Stimulated activated CD8-positive, alpha-beta memory T cell treated with anti-CD3 and anti-CD28 coated beads, Interleukin-4, amount 100 ng/mL, for 48 hours (primary cell): ENCODE data around the gene CADPS.

Experiments used
- DNase-seq: peaks from one replicate; pipeline ENCODE4 v3.0.0-alpha.2; 2020

CADPS gene

GRCh38 chr3:62732183-62732904 is 142.9 kb downstream of the CADPS start:
- DNase-seq, result no peak

DNA sequence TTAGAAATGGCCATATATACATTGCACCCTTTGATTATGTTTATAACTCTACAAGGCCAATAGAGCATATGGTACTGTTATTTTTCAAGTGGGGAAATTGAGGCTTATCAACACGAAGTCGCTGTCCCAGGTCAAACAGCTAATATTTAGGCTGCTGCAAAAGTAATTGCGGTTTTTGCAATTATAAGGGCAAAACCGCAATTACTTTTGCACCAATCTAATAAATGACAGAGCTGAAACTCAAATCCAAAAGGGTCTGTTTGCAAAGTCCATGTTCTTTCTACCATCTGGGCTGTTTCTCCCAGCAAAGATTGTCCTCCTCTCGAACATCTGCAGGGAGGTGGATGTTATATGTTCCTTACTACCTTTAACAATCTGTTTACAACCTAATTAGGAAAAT is 147.2 kb downstream of the CADPS start:
- no peak for DNase-seq

DNA sequence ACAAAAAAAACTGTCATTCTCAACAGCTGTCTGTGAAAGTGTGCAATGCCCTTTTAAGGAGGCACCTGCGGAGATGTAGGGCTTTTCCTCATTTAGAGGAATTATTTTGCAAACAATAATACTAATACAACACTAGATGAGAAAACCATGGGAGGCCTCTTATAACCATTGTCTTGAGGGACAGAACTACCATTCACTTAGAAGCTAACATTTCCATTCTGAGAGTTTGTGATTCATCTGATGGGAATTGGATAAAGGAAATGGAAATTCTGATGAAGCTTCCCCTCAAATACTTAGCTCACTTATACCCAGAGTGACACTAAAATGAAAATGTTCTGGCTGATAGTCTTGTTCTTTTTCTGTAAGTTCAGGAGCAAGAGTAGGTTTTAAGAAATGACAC is 147.7 kb downstream of the CADPS start:
- DNase-seq, result no peak

- DNase-seq, result no peak
These were observed 150.7 kb downstream of the CADPS start for GRCh38 chr3:62724503-62724902.

- no peak for DNase-seq
These were observed 151.3 kb downstream of the CADPS start for GRCh38 chr3:62723914-62724217.

GRCh38 chr3:62723166-62723913 is 151.9 kb downstream of the CADPS start:
- no peak for DNase-seq

DNA sequence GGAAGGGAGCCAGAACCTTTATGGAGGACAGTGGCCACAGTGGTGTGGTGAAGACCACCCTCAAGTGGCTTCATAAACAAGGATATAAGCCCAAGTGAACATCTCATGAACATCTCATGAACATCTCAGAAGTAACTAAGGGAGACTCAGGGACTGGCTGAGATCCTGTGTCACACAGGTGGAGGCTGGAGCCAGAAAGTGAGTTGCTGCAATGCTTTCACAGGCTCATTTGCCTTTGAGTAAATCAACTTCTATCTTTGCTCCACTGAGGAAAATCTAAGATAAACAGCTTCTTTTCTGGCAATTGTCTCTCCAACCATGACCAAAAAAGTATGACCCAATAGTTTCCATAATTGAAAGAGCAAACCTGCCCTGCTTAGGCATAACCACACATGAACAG is 152.9 kb downstream of the CADPS start:
- no peak for DNase-seq

- no peak for DNase-seq
These were observed 156.5 kb downstream of the CADPS start for GRCh38 chr3:62718515-62719320.

GRCh38 chr3:62718011-62718410 is 157.2 kb downstream of the CADPS start:
- DNase-seq, result no peak

DNA sequence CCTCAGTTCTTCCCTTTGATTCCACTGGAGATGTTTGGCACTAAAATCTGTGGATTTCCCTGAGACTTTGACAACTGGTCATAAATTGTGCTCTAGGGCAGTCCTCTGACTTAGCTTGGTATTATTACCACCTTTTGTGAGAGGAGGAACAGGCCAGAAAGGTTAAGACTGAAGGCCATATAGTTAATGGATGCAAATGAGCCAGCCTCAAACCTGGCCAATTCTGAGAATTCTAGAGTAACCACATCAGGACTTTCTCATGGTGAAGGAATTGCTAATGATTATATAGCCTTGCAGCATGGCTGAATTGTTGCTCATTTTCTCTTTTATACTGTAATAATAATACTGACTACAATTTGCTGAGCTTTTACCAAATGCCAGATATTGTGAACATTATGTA is 162.5 kb downstream of the CADPS start:
- no peak for DNase-seq

DNA sequence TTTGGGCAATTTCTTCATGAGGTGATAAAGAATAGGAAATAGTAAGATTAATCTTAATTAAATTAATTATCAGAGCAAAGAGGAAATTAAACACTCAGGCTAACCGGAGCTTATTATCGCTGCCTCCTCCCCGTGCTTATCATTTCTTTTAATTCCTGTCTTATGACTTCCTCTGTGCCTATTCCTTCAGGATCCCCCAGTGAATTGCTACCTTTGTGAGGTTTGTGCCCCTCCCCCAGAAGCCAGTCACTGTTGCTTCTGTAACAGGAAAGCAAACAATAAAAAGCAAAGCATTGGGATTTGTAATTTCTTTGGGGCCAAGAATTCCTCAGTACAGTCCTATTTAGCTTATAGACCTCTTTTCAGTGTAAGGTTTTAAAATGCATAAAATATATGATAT is 164.5 kb downstream of the CADPS start:
- DNase-seq, result no peak

- DNase-seq, result no peak
These were observed 166.4 kb downstream of the CADPS start for GRCh38 chr3:62708638-62709373.

DNA sequence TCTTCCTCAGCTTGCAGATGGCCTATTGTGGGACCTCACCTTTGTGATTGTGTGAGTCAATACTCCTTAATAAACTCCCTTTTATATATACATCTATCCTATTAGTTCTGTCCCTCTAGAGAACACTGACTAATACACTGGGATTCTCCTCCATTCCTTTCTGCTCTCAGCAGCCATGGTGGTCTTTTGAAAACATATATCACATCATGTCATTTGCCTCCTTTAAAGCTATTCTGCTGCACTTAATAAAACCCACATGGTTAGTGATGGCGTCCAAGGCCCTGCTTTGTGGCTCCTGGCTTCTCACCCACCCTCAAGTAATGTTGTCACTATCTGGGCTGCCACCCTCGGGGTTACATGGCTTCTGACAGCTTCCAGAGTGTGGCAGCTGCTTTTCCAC is 169.5 kb downstream of the CADPS start:
- DNase-seq, result no peak

DNA sequence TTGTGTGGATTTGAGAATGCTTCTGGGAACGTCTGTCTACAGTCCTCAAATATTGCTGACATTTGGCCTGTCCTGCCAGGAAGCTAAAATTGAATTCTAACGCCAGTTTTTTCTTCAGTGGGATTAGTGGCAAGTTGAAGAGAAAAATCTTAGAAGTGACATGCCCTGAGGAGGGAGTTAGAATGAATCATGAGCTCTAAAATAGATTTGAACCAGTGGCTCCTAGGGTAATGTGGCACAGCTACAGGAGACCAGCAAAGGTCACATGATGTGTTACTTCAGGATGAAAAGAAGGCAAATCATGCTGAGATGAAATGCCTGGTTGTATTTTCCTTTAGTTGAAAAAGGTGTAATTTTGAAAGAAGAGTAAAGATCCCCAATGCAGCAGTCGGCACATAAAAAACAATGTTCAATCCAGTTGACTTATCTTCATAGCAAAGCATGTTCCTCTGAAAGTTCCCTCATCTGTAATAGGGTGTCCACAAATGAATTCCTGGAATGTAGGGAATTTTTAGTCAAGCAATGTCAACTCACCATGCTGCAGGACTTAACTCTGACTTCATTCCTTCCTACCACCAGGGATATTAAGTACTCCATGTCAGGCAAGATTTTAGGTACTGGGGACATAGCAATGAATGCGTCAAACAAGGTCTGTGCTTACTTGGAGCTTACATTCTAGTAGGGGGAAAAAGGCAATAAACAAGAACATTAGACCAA is 171.6 kb downstream of the CADPS start:
- no peak for DNase-seq

DNA sequence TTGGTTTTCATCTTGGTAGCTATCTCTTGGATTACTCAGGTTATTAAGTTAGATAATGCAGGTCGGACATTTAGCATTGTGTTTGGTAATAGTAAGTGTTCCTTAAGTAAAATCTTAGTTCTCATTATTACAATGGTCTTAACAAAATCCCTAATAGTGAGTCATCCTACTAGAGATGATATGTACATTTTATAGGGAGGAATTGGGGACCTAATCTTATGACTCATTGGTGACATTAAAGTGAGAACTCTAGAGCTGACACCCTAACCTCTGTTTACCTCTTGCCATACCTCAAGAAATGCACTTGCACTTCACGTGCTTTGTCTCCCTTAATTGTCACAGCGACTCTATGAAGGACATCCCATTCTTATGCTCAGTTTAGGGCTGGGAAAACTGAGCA is 174.9 kb downstream of the CADPS start:
- DNase-seq, result no peak

GRCh38 chr3:62699728-62700127 is 175.5 kb downstream of the CADPS start:
- no peak for DNase-seq

DNA sequence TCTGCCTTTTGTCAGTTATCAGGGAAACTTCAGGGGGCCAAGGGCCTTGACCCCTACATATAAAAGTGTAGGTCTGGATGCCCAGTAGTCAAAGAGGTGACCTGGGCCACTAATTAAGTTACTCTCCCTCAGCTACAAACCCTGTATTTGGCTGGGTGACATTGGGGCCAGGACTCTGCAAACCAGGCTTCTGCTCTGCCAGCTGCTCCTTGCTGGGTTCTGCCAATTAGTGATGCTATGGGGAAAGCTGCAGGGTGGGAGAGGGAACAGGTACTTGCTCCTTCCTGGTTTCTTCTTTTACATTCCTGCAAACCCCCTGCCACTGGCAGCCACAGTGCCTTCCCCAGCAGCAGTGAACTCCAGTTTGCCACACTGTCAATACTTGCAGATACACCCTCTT is 179.2 kb downstream of the CADPS start:
- DNase-seq, result no peak

DNA sequence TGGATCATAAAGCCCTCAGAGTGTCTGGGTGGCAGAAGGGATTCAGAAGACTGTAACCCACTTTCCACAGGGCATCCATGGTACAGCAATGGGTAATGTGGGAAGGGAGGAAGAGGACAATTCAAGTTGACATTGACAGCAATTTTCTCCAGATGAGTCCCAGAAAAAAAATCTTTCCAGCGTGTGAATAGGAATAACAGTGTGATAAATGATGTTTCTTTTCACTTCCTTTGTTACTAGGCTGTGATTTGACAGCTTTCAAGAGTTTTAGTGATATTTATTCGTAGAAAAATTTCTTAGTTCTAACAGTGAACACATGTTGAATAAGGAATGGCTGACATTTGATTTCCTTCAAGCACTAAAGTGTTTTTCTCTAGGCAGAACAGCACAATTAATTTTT is 186.4 kb downstream of the CADPS start:
- no peak for DNase-seq

- no peak for DNase-seq
These were observed 187.2 kb downstream of the CADPS start for GRCh38 chr3:62688050-62688449.

DNA sequence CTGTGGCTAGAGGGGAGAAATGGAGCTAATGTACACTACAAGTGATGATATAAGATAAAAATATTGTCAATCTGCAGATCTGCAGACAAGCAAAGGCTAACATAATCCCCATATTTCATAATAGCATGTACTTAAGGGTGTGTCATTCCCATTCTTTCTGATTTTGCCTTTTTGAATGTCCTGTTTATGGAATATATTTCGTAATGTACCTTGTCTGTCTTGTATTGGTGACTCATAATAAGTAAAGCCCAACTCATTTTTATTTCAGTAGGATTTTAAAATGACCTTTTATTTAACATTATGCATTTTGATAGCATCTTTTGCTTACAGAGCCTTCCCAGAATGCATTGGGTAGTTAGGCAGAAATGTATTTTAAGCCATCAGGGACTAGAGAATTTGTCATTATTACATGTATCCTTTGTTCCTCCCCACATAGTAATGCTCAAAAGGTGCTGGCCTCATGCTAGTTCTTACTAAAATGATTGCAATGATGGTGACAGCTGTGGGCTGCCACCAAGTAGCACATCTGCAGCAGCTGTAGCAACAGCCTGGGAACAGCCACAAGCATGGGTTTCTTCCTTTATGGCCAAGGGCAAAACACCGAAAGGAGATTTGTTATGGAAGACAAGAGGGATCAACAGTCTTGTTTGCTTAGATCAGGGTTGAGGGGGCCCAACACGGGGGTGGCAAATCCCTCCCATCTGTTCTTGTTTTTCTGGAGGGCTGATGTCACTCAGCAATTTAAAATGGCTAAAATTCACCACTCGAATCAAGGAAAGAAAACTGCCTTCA is 188.5 kb downstream of the CADPS start:
- DNase-seq, result no peak

DNA sequence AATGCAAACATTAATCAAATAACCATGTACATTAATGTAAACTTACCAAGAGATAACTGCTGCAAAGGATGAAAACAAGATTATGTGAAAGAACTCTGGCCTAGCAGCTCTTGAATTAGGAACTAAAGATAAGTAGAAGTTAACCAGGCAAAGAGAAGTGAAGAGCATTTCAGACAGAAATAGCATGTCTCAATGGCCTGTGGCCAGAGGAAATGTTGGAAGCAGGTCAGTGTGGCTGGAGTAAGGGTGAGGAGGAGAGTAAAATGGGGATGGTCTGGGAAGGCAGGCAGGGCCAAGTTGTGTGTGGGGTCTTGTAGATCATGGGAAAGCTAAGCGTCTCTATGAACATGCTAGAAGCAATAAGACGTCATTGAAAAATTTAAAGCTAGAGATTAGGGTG is 192.4 kb downstream of the CADPS start:
- no peak for DNase-seq

DNA sequence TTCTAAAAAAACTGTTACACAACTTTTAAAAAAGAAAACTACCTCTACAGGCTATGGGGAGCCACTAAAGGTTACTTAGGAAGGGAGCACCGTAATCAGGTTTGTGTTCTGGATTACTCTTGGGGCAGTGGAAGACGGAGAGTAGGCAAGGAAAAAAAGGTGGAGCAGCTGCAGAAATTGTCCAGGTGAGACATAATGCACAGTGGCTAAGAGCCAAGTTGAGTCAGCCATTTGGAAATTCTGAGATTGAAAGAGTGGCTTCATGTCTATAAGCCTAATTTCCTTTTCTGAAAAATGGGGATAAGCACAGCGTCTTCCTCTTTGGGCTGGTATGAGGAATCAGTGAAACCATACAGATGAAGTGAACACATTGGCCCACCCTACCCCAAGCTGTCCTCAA is 195.2 kb downstream of the CADPS start:
- no peak for DNase-seq
